HCT116 (cell line): Measurements from ENCODE around the gene BICDL2. TPM values are rescaled to one million over a fixed set of nuclear protein-coding genes. Genes with fewer than 3 reads are reported as not detected.
A peak's percentile ranks its signal among the peaks of the same experiment; 100 is the strongest.

Source experiments
- ATAC-seq: fragments of 200-7000 bp; cut with Tn5 transposase; 2 replicates; pipeline ENCODE4 v1.9.1; 2020; ENCODE audit warnings: mild to moderate bottlenecking, moderate library complexity
- BruUV-seq: library from RNA; stranded (reverse); fragments of 400-500 nt; replicated peaks from 2 replicates; lab custom pipeline; 2021; lab: Mats Ljungman, UMichigan
- CTCF ChIA-PET: fragments of 300-600 bp; sonication (Branson Sonifier 250); formaldehyde crosslinking; loops from one replicate; lab custom pipeline; 2021; ENCODE audit warnings: antibody characterized with exemption; lab: Charles Lee
- POLR2A ChIA-PET: fragments of 300-600, 350-600 bp; sonication (Branson Sonifier 250); formaldehyde crosslinking; loops from one replicate; lab custom pipeline; 2021; ENCODE audit warnings: antibody characterized with exemption; lab: Charles Lee
- RAD21 ChIA-PET, 2 experiments: fragments of 300-600 bp; sonication (Branson Sonifier 250); formaldehyde crosslinking; loops; one replicate each; lab custom pipeline; 2023; ENCODE audit warnings: low total read pairs in 2 of 2; ENCODE audit not compliant: uncharacterized antibody in 2 of 2, unreplicated experiment in 2 of 2, low non-redundant PET in 1 of 2; lab: Charles Lee
- DNase-seq: peaks from one replicate; pipeline ENCODE4 v3.0.0-alpha.2; 2010; ENCODE audit warnings: low read depth, low spot score
- H2AFZ ChIP-seq: fragments of 200-600 bp; shearing (Covaris generic), sonication (generic); 2 replicates; pipeline ENCODE4 v1.6.1; 2017; ENCODE audit warnings: low read depth, mixed run types, mixed read lengths, antibody characterized with exemption, low read length; ENCODE audit not compliant: poor library complexity, severe bottlenecking
- H3K27ac ChIP-seq: 2 replicates; pipeline ENCODE4 v1.5.1; 2012; ENCODE audit warnings: low read depth, low read length
- H3K27me3 ChIP-seq: fragments of 200-600 bp; sonication (generic); 2 replicates; pipeline ENCODE4 v1.6.1; 2016; ENCODE audit warnings: mixed run types, low read length, mixed read lengths; ENCODE audit not compliant: insufficient read depth
- H3K36me3 ChIP-seq, 2 experiments: fragments of 200-500 bp in 1 of 2; fragments of 200-600 bp in 1 of 2; sonication (Bioruptor generic) in 1 of 2; sonication (generic) in 1 of 2; 2 replicates each; pipeline versions ENCODE4 v1.5.1 to v1.6.1; 2014 to 2016; ENCODE audit warnings: low read length in 2 of 2, inconsistent platforms in 1 of 2, mixed read lengths in 1 of 2, mixed run types in 1 of 2; ENCODE audit not compliant: insufficient read depth in 2 of 2, control insufficient read depth in 1 of 2
- H3K4me1 ChIP-seq, 2 experiments: fragments of 200-600 bp in 1 of 2; sonication (generic) in 1 of 2; 2 replicates each; pipeline versions ENCODE4 v1.5.1 to v1.6.1; 2012 to 2017; ENCODE audit warnings: low read length in 2 of 2, inconsistent platforms in 1 of 2, mild to moderate bottlenecking in 1 of 2, mixed read lengths in 1 of 2, mixed run types in 1 of 2, moderate library complexity in 1 of 2; ENCODE audit not compliant: insufficient read depth in 2 of 2, control insufficient read depth in 1 of 2
- H3K4me2 ChIP-seq: fragments of 200-600 bp; sonication (generic); 2 replicates; pipeline ENCODE4 v1.6.1; 2017; ENCODE audit warnings: mixed run types, low read length, mixed read lengths
- H3K4me3 ChIP-seq, 2 experiments: fragments of 200-600 bp in 1 of 2; sonication (generic) in 1 of 2; replicated peaks in 1 of 2; 2 replicates each; pipeline ENCODE4 v1.5.1; 2011 to 2016; ENCODE audit warnings: low read length in 2 of 2, control low read depth in 1 of 2, low read depth in 1 of 2, mild to moderate bottlenecking in 1 of 2, mixed read lengths in 1 of 2, mixed run types in 1 of 2
- H3K79me2 ChIP-seq: fragments of 200-600 bp; sonication (generic); 2 replicates; pipeline ENCODE4 v1.6.1; 2017; ENCODE audit warnings: mild to moderate bottlenecking, mixed run types, low read length, moderate library complexity, mixed read lengths; ENCODE audit not compliant: insufficient read depth
- H3K9ac ChIP-seq: fragments of 200-600 bp; sonication (generic); 2 replicates; pipeline ENCODE4 v1.6.1; 2016; ENCODE audit warnings: low read length, mixed read lengths
- H3K9me2 ChIP-seq: fragments of 200-600 bp; sonication (generic), shearing (Covaris generic); 2 replicates; pipeline ENCODE4 v1.6.1; 2017; ENCODE audit warnings: mixed run types, mild to moderate bottlenecking, moderate library complexity; ENCODE audit not compliant: insufficient read depth
- H3K9me3 ChIP-seq, 2 experiments: fragments of 200-500 bp in 1 of 2; fragments of 200-600 bp in 1 of 2; sonication (Bioruptor generic) in 1 of 2; sonication (generic) in 1 of 2; 2 replicates each; pipeline ENCODE4 v1.6.1; 2014 to 2017; ENCODE audit warnings: low read length in 2 of 2, mixed read lengths in 2 of 2, inconsistent platforms in 1 of 2, low read depth in 1 of 2, mild to moderate bottlenecking in 1 of 2, mixed run types in 1 of 2, moderate library complexity in 1 of 2; ENCODE audit not compliant: control insufficient read depth in 1 of 2, insufficient read depth in 1 of 2
- H4K20me1 ChIP-seq: fragments of 200-600 bp; sonication (generic), shearing (Covaris generic); 2 replicates; pipeline ENCODE4 v1.6.1; 2017; ENCODE audit warnings: mixed run types, mild to moderate bottlenecking, moderate library complexity; ENCODE audit not compliant: insufficient read depth
- CBX3 ChIP-seq: IDR thresholded peaks from 2 replicates; pipeline ENCODE4 v1.6.1; 2012; ENCODE audit warnings: low read depth
- CEBPB ChIP-seq: IDR thresholded peaks from 2 replicates; pipeline ENCODE4 v1.6.1; 2012; ENCODE audit warnings: low read depth
- EGR1 ChIP-seq: IDR thresholded peaks from 2 replicates; pipeline ENCODE4 v1.6.1; 2012; ENCODE audit warnings: low read depth
- ELF1 ChIP-seq: IDR thresholded peaks from 2 replicates; pipeline ENCODE4 v1.6.1; 2012; ENCODE audit warnings: low read depth, borderline replicate concordance
- EZH2 ChIP-seq: fragments of 200-600 bp; sonication (generic); IDR thresholded peaks from 2 replicates; pipeline ENCODE4 v1.6.1; 2017; ENCODE audit warnings: antibody characterized with exemption, mixed run types
- EZH2phosphoT487 ChIP-seq: fragments of 200-600 bp; IDR thresholded peaks from 2 replicates; pipeline ENCODE4 v1.6.1; 2018; ENCODE audit warnings: antibody characterized with exemption, borderline replicate concordance
- FOSL1 ChIP-seq: IDR thresholded peaks from 2 replicates; pipeline ENCODE4 v1.6.1; 2012; ENCODE audit warnings: low read depth
- JUND ChIP-seq: IDR thresholded peaks from 2 replicates; pipeline ENCODE4 v1.6.1; 2012
- POLR2A ChIP-seq: IDR thresholded peaks from 2 replicates; pipeline ENCODE4 v1.7.0; 2011; ENCODE audit warnings: borderline replicate concordance; ENCODE audit not compliant: insufficient read depth, insufficient read length; ENCODE audit errors: extremely low read depth
- POLR2AphosphoS5 ChIP-seq: IDR thresholded peaks from 2 replicates; pipeline ENCODE4 v1.6.1; 2011; ENCODE audit warnings: mild to moderate bottlenecking, low read depth, low read length, moderate library complexity
- RAD21 ChIP-seq: IDR thresholded peaks from 2 replicates; pipeline ENCODE4 v1.6.1; 2012; ENCODE audit warnings: low read depth, mild to moderate bottlenecking
- SIN3A ChIP-seq: IDR thresholded peaks from 2 replicates; pipeline ENCODE4 v1.6.1; 2012; ENCODE audit warnings: low read depth
- SP1 ChIP-seq: IDR thresholded peaks from 2 replicates; pipeline ENCODE4 v1.6.1; 2012; ENCODE audit warnings: low read depth
- SRF ChIP-seq: IDR thresholded peaks from 2 replicates; pipeline ENCODE4 v1.6.1; 2012; ENCODE audit warnings: low read depth
- TCF7L2 ChIP-seq: IDR thresholded peaks from 2 replicates; pipeline ENCODE4 v1.7.0; 2011; ENCODE audit warnings: borderline replicate concordance, inconsistent platforms; ENCODE audit not compliant: insufficient read depth, insufficient read length; ENCODE audit errors: extremely low read depth
- ZFX ChIP-seq: fragments of 450-650 bp; IDR thresholded peaks from 2 replicates; pipeline ENCODE4 v1.6.1; 2017
- intact Hi-C: fragments of 100-400 bp; cut with micrococcal nuclease; formaldehyde crosslinking; loops from 2 replicates; pipeline ENCODE4 v1.10.0; 2022
- total RNA-seq: library from RNA; stranded (reverse); gene quantifications from one replicate; pipeline ENCODE4 v1.2.1, GENCODE V29; 2021; ENCODE audit not compliant: unreplicated experiment
- TF ChIP-seq, protein P1 (sequence below): IDR thresholded peaks from 2 replicates; pipeline ENCODE4 v1.6.1; 2011; ENCODE audit warnings: mild to moderate bottlenecking, low read length, moderate library complexity; ENCODE audit not compliant: insufficient replicate concordance; ENCODE audit errors: extremely low read depth
- TF ChIP-seq, protein P2 (sequence below): IDR thresholded peaks from 2 replicates; pipeline ENCODE4 v1.6.1; 2012
- TF ChIP-seq, protein P3 (sequence below): IDR thresholded peaks from 2 replicates; pipeline ENCODE4 v1.6.1; 2012
- TF ChIP-seq, protein P4 (sequence below), 3 experiments: fragments of 200-600 bp in 1 of 3; sonication (generic) in 1 of 3; IDR thresholded peaks in 2 of 3; conservative IDR thresholded peaks in 1 of 3; 2 replicates each; pipeline ENCODE4 v1.5.1; 2012 to 2017; ENCODE audit warnings: low read depth in 2 of 3, low read length in 2 of 3, antibody characterized with exemption in 1 of 3, borderline replicate concordance in 1 of 3, control low read depth in 1 of 3, mild to moderate bottlenecking in 1 of 3, mixed read lengths in 1 of 3, mixed run types in 1 of 3, moderate library complexity in 1 of 3; ENCODE audit not compliant: insufficient read depth in 1 of 3

BICDL2 gene
- total RNA-seq, 1 experiment from 2014 or later = 21.3 TPM

DNA sequence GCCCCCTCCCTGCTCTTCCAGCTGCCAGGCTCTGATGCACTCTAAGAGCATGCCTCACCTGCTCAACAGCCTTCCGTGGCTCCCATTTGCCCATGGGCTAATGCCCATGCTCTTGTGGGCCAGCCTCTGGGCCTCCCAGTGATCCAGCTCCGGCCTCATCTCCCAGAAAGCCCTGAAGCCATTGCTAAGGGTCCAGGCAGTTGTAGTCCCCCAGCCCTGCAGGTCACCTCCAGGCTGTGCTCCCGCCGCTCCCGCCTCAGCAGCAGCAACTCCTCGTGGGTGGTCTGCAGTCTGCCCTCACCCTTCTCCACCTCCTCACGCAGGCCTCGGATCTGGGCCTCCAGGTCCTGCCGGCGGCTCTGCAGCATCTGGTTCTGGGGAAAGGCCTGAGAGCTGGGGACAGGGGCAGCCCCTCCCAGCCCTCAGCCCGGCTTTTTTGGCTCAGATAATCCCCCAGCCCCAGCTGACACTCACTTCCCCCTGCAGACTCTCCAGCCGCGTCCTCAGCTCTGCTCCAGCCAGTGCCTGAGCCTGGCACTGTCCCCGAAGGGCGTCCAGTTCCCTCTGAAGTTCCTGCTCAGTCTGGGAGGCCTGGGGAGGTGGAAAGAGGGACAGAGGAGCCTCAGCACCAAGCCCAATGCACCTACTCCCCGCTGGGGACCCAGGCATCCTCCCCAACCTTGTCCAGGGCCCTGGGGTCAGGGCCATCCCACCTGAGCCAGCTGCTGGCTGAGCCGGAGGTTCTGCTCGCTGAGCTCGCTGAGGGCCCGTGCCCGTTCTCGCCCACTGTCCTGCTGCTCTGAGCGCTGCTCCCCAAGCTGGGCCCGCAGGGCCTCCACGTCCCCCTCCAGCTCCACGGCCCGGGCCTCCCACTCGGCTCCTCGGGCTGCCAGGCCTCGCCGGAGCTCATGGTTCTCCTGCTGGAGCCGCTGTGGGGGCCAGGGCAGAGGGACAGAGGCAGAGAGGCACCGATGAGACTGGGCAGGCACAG lies 6.2 kb downstream of the BICDL2 start:
- Histone ChIP-seq H2AFZ (no peak overlapping the region), H3K9ac (peak overlapping the region; percentile 38; the same call in 1 of the 2 replicates), H3K4me2 (no peak overlapping the region), H3K9me2 (no peaks in the 10 kb centered on the region), H3K4me3 (no peak overlapping the region), H4K20me1 (no peaks in the 10 kb centered on the region), H3K27ac (no peak overlapping the region; the same call in 1 of the 2 replicates), H3K9me3 (no peaks in the 10 kb centered on the region), H3K36me3 (peaks cover 8 to 18% of the 10 kb centered on the region in 2 experiments; a peak in 2 of 4 replicates), H3K79me2 (0 out of 2 replicates have a peak, but pooled peaks cover 3% of the 10 kb centered on the region), H3K4me1 (peaks cover 4 to 33% of the 10 kb centered on the region in 2 experiments; a peak in 3 of 4 replicates), H3K27me3 (no peaks in the 10 kb centered on the region)
- DNase-seq (no peak), ATAC-seq (no peak)
- ChIA-PET CTCF (interaction anchor here (0.6 to 3.5 kb wide), 7 partner anchors 9 to 102 kb away, joined by 3 to 39 read pairs (median 10); partner anchors contain the start of genes HCFC1R1, MMP25, THOC6 and TNFRSF12A), POLR2A (interaction anchor here (3.0 kb wide), 1 partner anchor 9 kb away, joined by 31 read pairs; the partner anchor contains the start of genes HCFC1R1, THOC6 and TNFRSF12A), RAD21 (no interaction called here)
- TF ChIP-seq RAD21 = no peak
- no peak for TF ChIP-seq CBX3
- TF ChIP-seq SRF = no peak
- TF ChIP-seq, protein P1, sequence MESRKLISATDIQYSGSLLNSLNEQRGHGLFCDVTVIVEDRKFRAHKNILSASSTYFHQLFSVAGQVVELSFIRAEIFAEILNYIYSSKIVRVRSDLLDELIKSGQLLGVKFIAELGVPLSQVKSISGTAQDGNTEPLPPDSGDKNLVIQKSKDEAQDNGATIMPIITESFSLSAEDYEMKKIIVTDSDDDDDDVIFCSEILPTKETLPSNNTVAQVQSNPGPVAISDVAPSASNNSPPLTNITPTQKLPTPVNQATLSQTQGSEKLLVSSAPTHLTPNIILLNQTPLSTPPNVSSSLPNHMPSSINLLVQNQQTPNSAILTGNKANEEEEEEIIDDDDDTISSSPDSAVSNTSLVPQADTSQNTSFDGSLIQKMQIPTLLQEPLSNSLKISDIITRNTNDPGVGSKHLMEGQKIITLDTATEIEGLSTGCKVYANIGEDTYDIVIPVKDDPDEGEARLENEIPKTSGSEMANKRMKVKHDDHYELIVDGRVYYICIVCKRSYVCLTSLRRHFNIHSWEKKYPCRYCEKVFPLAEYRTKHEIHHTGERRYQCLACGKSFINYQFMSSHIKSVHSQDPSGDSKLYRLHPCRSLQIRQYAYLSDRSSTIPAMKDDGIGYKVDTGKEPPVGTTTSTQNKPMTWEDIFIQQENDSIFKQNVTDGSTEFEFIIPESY = no peak
- no peak for TF ChIP-seq POLR2AphosphoS5
- no peak for TF ChIP-seq CEBPB
- TF ChIP-seq FOSL1 = no peak
- TF ChIP-seq, protein P2, sequence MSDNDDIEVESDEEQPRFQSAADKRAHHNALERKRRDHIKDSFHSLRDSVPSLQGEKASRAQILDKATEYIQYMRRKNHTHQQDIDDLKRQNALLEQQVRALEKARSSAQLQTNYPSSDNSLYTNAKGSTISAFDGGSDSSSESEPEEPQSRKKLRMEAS = no peak
- TF ChIP-seq, protein P3, sequence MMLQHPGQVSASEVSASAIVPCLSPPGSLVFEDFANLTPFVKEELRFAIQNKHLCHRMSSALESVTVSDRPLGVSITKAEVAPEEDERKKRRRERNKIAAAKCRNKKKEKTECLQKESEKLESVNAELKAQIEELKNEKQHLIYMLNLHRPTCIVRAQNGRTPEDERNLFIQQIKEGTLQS = no peak
- TF ChIP-seq POLR2A = no peak
- TF ChIP-seq SIN3A = no peak
- no peak for TF ChIP-seq ELF1
- TF ChIP-seq TCF7L2 = no peak
- TF ChIP-seq JUND = no peak
- TF ChIP-seq ZFX = no peak
- TF ChIP-seq EZH2 = no peak
- TF ChIP-seq EGR1 = no peak
- TF ChIP-seq EZH2phosphoT487 = no peak
- TF ChIP-seq, protein P4, sequence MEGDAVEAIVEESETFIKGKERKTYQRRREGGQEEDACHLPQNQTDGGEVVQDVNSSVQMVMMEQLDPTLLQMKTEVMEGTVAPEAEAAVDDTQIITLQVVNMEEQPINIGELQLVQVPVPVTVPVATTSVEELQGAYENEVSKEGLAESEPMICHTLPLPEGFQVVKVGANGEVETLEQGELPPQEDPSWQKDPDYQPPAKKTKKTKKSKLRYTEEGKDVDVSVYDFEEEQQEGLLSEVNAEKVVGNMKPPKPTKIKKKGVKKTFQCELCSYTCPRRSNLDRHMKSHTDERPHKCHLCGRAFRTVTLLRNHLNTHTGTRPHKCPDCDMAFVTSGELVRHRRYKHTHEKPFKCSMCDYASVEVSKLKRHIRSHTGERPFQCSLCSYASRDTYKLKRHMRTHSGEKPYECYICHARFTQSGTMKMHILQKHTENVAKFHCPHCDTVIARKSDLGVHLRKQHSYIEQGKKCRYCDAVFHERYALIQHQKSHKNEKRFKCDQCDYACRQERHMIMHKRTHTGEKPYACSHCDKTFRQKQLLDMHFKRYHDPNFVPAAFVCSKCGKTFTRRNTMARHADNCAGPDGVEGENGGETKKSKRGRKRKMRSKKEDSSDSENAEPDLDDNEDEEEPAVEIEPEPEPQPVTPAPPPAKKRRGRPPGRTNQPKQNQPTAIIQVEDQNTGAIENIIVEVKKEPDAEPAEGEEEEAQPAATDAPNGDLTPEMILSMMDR (IDR thresholded peaks at IDR 0.05 in 2 of 3, conservative IDR thresholded peaks at IDR 0.05 in 1 of 3; ENCODE audit: borderline replicate concordance in 1 of 3, insufficient read depth in 1 of 3, low read depth in 2 of 3, low read length in 2 of 3) = no peak
- no peak for TF ChIP-seq SP1
- intact Hi-C loops = no loop called here
- BruUV-seq = no TSS peak
